ENCODE measurements around the gene F7.

Gene F7

DNA sequence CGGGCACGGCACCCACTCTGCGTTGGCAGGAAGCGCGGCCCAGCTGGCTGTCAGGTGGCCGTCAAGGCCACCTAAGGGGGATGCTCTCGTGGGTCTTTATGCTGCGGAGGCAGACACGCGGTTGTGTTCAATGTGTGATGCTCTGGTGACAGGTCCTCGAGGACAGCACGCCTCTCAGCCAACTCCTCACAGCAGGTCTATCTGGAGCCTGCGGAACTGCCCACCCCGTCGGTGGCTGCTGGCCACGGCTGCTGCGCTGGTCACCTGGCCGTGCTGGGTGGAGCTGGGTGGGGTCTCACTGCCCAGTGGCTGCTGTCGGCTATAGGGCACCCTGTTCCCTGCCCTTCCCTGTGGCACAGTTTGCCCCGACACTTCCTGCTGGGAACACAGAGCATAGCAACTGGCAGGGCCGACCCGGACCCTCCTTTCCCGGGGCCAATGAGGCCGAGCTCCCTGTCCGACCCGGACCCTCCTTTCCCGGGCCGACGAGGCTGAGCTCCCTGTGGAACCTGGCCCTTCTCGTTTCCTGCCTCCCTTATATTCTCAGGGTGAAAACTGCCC is 14.3 kb upstream of the F7 start:
- TF ChIP-seq, protein P1, sequence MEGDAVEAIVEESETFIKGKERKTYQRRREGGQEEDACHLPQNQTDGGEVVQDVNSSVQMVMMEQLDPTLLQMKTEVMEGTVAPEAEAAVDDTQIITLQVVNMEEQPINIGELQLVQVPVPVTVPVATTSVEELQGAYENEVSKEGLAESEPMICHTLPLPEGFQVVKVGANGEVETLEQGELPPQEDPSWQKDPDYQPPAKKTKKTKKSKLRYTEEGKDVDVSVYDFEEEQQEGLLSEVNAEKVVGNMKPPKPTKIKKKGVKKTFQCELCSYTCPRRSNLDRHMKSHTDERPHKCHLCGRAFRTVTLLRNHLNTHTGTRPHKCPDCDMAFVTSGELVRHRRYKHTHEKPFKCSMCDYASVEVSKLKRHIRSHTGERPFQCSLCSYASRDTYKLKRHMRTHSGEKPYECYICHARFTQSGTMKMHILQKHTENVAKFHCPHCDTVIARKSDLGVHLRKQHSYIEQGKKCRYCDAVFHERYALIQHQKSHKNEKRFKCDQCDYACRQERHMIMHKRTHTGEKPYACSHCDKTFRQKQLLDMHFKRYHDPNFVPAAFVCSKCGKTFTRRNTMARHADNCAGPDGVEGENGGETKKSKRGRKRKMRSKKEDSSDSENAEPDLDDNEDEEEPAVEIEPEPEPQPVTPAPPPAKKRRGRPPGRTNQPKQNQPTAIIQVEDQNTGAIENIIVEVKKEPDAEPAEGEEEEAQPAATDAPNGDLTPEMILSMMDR (IDR thresholded peaks at IDR 0.05; ENCODE audit: low read depth, low read length), result no peak
- H3K4me3 ChIP-seq (replicated peaks in 1 of 2; ENCODE audit: low read depth in 2 of 2, low read length in 2 of 2), result no peak overlapping the region
- DNase-seq (ENCODE audit: low read depth in 2 of 2), result no peak

DNA sequence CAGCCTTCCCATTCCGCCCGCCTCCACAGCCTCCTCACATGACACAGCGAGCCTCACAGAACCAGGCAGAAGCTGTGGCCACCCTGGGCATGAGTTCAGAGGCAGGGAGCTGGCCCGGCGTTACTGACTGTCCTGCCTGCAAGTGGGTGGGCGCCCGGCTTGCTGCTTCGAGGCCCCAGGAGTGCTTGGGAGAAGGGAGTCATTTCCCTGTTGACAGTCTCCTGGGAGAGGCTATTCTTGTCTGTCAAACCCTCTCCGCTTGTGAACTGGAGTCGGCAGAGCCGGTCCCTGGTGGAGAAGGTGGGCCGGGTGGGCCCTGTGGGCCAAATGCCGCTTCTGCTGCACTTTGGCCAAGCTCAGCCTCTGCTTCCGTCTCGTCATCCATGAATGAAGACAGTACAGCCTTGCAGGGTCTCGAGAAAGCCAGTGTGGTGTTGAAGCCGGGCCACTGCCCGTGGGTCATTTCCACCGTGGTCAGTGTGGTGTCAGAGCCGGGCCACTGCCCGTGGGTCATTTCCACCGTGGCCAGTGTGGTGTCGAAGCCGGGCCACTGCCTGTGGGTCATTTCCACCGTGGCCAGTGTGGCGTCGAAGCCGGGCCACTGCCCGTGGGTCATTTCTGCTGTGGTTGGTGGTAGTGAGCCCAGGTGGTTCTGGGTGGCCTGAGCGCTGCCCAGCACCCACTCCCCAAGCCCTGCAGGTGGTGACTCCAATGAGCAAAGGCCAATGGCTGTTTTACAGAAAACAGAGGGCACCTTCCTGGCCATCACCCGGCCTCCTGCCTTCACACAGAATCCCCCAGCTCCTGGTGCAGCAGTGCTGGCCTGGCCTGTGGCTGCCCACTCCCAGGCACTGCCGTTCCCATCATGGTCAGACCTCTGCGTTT is 13.5 kb upstream of the F7 start:
- H3K4me3 ChIP-seq (replicated peaks in 1 of 2; ENCODE audit: low read depth in 2 of 2, low read length in 2 of 2), result no peak overlapping the region
- DNase-seq (ENCODE audit: low read depth in 2 of 2), result no peak

DNA sequence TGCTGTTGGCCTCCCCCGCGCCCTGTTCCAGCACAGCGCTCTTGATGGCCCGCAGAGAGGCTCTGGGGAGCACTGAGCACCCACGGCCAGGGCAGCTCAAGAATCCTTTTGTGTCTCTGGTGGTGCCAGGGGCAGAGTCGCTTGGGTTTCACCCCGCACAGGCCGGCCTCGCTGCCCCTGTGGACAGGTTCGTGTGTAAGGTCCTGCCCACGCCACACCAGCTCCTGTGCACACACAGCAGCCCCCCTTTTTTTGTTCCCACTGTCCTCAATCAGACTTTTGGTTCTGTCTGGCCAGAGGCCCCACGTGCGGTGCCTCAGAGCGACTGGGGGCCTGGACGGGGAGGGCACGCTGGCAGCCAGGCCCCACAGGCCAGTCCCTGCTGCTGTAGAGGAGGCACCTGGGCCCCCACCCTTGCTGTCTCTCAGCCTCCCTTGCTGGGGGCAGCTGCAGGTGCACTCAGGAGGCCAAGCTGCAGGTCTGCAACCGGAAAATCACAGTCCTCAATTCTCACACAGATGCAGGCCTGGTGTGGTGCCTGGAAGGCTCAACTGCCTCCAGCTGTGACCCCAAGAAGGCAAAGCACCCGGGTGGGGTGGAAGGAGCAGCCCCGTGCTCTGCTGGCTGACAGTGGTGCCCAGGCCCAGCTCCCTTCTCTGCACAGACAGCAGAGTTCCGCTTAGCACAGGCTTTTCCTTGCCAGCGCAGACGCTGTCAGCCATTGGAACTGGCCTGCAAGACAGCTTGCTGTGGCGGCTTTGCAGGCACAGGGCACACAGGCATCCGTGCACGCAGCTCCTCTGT is 12.6 kb upstream of the F7 start:
- H3K4me3 ChIP-seq (replicated peaks in 1 of 2; ENCODE audit: low read depth in 2 of 2, low read length in 2 of 2), result no peak overlapping the region
- TF ChIP-seq, protein P1 (IDR thresholded peaks at IDR 0.05; ENCODE audit: low read depth, low read length), result no peak
- DNase-seq (ENCODE audit: low read depth in 2 of 2), result no peak

More for the DNA sequence above, 13.5 kb upstream of the F7 start:
- TF ChIP-seq, protein P1 (IDR thresholded peaks at IDR 0.05; ENCODE audit: low read depth, low read length), result no peak

DNA sequence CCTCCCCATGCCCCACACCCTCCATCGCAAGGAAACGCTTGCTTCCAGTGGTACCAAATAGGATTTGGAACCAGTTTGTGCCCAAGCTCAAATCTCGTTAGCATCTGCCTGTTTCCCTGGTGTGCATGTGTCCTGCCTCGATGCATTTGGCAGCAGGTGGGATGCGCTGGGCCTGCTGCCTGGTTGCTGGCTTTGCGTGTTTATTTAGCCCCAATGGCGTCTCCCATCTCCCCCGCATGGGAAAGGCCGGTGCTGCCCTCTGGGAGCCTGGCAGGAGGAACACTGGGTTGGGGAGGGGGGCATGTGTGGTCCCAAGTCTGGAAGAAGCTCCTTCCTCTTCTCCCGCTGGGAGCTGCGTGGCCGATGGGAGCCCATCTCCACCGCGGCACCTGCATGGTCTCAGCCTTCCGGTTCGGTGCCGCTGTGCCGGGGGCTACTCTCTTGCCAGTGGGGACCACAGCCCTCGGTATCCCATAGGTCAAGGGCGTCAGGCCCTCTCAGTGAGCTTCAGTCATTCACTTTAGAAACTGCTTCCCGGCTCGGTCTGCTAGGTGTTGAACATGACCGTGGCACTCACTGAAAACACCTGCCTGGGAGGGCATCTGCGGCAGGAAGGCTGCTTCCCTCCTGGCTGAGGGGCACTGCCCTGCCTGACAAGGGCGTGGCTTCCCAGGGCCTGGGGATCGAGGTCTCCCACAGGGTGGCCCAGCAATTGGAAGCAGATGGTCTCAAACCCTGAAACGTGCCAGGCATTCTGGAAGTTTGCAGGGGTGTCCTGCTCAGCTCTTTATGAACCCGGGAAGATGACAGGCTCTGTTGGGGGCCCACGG is 11.8 kb upstream of the F7 start:
- no peak for DNase-seq (ENCODE audit: low read depth in 2 of 2)
- no peak overlapping the region for H3K4me3 ChIP-seq (replicated peaks in 1 of 2; ENCODE audit: low read depth in 2 of 2, low read length in 2 of 2)
- TF ChIP-seq, protein P1 (IDR thresholded peaks at IDR 0.05; ENCODE audit: low read depth, low read length), result no peak

DNA sequence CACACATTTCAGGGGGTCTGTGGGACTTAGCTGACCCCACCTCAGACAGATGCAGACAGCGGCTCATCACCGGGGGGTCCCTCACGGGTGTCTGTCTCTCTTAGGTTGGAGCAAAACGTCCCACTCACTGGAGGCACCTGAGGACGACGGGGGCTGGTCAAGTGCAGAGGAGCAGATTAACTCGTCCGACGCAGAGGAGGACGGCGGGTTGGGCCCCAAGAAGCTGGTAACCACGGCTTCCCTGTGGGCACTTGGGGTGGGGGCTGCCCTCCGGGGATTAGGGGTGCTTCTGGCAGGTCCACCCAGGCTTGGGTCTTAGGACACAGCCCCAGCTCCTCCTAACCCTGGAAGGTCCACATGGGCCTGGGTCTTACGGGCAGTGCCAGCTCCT is 11.2 kb upstream of the F7 start:
- no peak for DNase-seq (ENCODE audit: low read depth in 2 of 2)
- TF ChIP-seq, protein P1 (IDR thresholded peaks at IDR 0.05; ENCODE audit: low read depth, low read length), result no peak
- H3K4me3 ChIP-seq (replicated peaks in 1 of 2; ENCODE audit: low read depth in 2 of 2, low read length in 2 of 2), result no peak overlapping the region
